ENCODE results near the gene PACSIN3.

The PACSIN3 gene

GRCh38 chr11:47152953-47153950 is 33.0 kb downstream of the PACSIN3 start:
- peak; percentile 87 for DNase-seq (ENCODE audit: low spot score)

- DNase-seq (ENCODE audit: low spot score) = no peak
Observed at GRCh38 chr11:47152126-47152952, 33.9 kb downstream of the PACSIN3 start.

GRCh38 chr11:47149782-47150181 is 36.5 kb downstream of the PACSIN3 start:
- no peak for DNase-seq (ENCODE audit: low spot score)

GRCh38 chr11:47148903-47149531 is 37.2 kb downstream of the PACSIN3 start:
- DNase-seq (ENCODE audit: low spot score) = peak; percentile 52

GRCh38 chr11:47148270-47148669 is 38.0 kb downstream of the PACSIN3 start:
- no peak for DNase-seq (ENCODE audit: low spot score)

- DNase-seq (ENCODE audit: low spot score) = no peak
Observed at GRCh38 chr11:47147681-47148080, 38.6 kb downstream of the PACSIN3 start.

- DNase-seq (ENCODE audit: low spot score) = no peak
Observed at GRCh38 chr11:47147250-47147649, 39.0 kb downstream of the PACSIN3 start.

GRCh38 chr11:47144541-47144940 is 41.7 kb downstream of the PACSIN3 start:
- no peak for DNase-seq (ENCODE audit: low spot score)

- DNase-seq (ENCODE audit: low spot score) = no peak
Observed at GRCh38 chr11:47143322-47143721, 42.9 kb downstream of the PACSIN3 start.

- DNase-seq (ENCODE audit: low spot score) = no peak
Observed at GRCh38 chr11:47139878-47140277, 46.4 kb downstream of the PACSIN3 start.

GRCh38 chr11:47137476-47137875 is 48.8 kb downstream of the PACSIN3 start:
- no peak for DNase-seq (ENCODE audit: low spot score)

- DNase-seq (ENCODE audit: low spot score) = no peak
Observed at GRCh38 chr11:47136921-47137320, 49.3 kb downstream of the PACSIN3 start.

GRCh38 chr11:47136327-47136726 is 49.9 kb downstream of the PACSIN3 start:
- no peak for DNase-seq (ENCODE audit: low spot score)

GRCh38 chr11:47132981-47133380 is 53.3 kb downstream of the PACSIN3 start:
- no peak for DNase-seq (ENCODE audit: low spot score)

- DNase-seq (ENCODE audit: low spot score) = no peak
Observed at GRCh38 chr11:47132490-47132889, 53.7 kb downstream of the PACSIN3 start.

GRCh38 chr11:47131136-47131535 is 55.1 kb downstream of the PACSIN3 start:
- no peak for DNase-seq (ENCODE audit: low spot score)

GRCh38 chr11:47130543-47130942 is 55.7 kb downstream of the PACSIN3 start:
- DNase-seq (ENCODE audit: low spot score) = no peak

Data from putamen (tissue), 1 donor.